Heart right ventricle (tissue), 16 donors: Measurements from ENCODE around the gene DLX5. TPM values are rescaled to one million over a fixed set of nuclear protein-coding genes. Genes with fewer than 3 reads are reported as not detected.

Source experiments
- ATAC-seq, 8 donors: fragments of 200-7000 bp; cut with Tn5 transposase; one replicate each; pipeline ENCODE4 v1.9.1; 2020; ENCODE audit warnings: mild to moderate bottlenecking in 8 of 8, moderate library complexity in 8 of 8, moderate number of reproducible peaks in 1 of 8
- DNase-seq, 2 donors: peaks; one replicate each; pipeline ENCODE4 v3.0.0-alpha.2; 2020
- H3K27ac ChIP-seq, 10 donors: fragments of 200-600 bp; sonication (generic) in 2 of 10; one replicate each; pipeline versions ENCODE4 v1.5.0 to v1.8.0; 2020 to 2022; ENCODE audit warnings: mild to moderate bottlenecking in 3 of 10
- H3K27me3 ChIP-seq, 7 donors: fragments of 200-600 bp; one replicate each; pipeline ENCODE4 v1.8.0; 2021 to 2022; ENCODE audit warnings: mild to moderate bottlenecking in 2 of 7
- H3K36me3 ChIP-seq, 9 donors: fragments of 200-600 bp; sonication (generic) in 1 of 9; one replicate each; pipeline versions ENCODE4 v1.5.0 to v1.8.0; 2020 to 2022; ENCODE audit warnings: mild to moderate bottlenecking in 2 of 9
- H3K4me1 ChIP-seq, 9 donors: fragments of 200-600 bp; sonication (generic) in 1 of 9; one replicate each; pipeline versions ENCODE4 v1.5.0 to v1.8.0; 2020 to 2022; ENCODE audit warnings: mild to moderate bottlenecking in 4 of 9
- H3K4me3 ChIP-seq, 10 donors: fragments of 200-600 bp; sonication (generic) in 2 of 10; one replicate each; pipeline versions ENCODE4 v1.5.0 to v1.8.0; 2020 to 2022; ENCODE audit warnings: mild to moderate bottlenecking in 7 of 10, moderate library complexity in 2 of 10
- H3K9me3 ChIP-seq, 11 donors: fragments of 200-600 bp in 10 of 11; sonication (generic) in 2 of 11; one replicate each; pipeline versions ENCODE4 v1.5.0 to v1.8.0; 2013 to 2022; ENCODE audit warnings: mild to moderate bottlenecking in 2 of 11, control low read depth in 1 of 11, moderate library complexity in 1 of 11
- CTCF ChIP-seq, 9 donors: fragments of 200-600 bp; sonication (generic) in 2 of 9; IDR thresholded peaks; one replicate each; pipeline versions ENCODE4 v1.5.0 to v1.8.0; 2021 to 2022; ENCODE audit warnings: antibody characterized with exemption in 9 of 9, mild to moderate bottlenecking in 5 of 9, moderate library complexity in 1 of 9
- WGBS, 2 donors: extraction: QIAGEN DNeasy Blood & Tissue Kit; methylation state at CpG; one replicate each; pipeline ENCODE4 v1.1.7; 2013; ENCODE audit warnings: inconsistent platforms in 1 of 2; 5-methylcytosine and 5-hydroxymethylcytosine counted together
- intact Hi-C, 10 donors: fragments of 100-400 bp; cut with DNase I; formaldehyde crosslinking; loops; one replicate each; pipeline versions ENCODE4 v1.11.1 to v1.14.2; 2022
- polyA plus RNA-seq, 2 donors: library from polyadenylated mRNA; stranded (reverse); fragments of 200-250 nt; gene quantifications; one replicate each; pipeline ENCODE4 v1.2.3, GENCODE V29; 2013
- total RNA-seq, 10 donors: library from RNA; stranded (reverse); fragmentation: NEBNext Ultra II Directional in 3 of 10; extraction: Animal tissue kit (Norgen Biotek cat#: 25700) in 3 of 10; gene quantifications; one replicate each; pipeline versions ENCODE4 v1.2.1 to v1.2.4, GENCODE V29; 2021 to 2023
- donor health status: Arrhythmogenic right ventricular cardiomyopathy.
- donor health status: ischemic (EF 13 %, LVEDD 7.1; RV severe dilation, severe dysfunction).
- donor health status: healthy with polysubstance abuse.
- donor health status: DM: no; HTN: yes; CAD: no.
- donor health status: DM: no; HTN: no; CAD: no.
- donor health status: ischemic (EF 25% LVEDD 6.9; RV normal size, moderate dysfunction).
- donor health status: ischemic (EF 25% LVEDD 5.7; RV mildly dilated, moderate dysfunction).
- donor health status: healthy.
- donor health status: DM: yes; HTN: yes; CAD: no.
- donor health status: Ischemic cardiomyopathy.
- donor health status: ischemic (EF 35%, LVEDD 5.7; RV mildly dilated, moderate dysfunction).
- donor health status: nonischemic (EF 11% LVEDD 7.7; RV severe dilation, severe dysfunction).
- donor health status: DM: yes; HTN: yes; CAD: no.
- donor health status: PGD.
- donor health status: ischemic (EF 29% LVEDD 5.4; RV normal size, mild dysfunction).
- donor health status: nonischemic (EF 23%, LVEDD 6.1; RV moderate dilation, normal function).

DLX5 gene
- total and polyA plus RNA-seq, 12 donors, result 0.09 TPM; not detected in 11

DNA sequence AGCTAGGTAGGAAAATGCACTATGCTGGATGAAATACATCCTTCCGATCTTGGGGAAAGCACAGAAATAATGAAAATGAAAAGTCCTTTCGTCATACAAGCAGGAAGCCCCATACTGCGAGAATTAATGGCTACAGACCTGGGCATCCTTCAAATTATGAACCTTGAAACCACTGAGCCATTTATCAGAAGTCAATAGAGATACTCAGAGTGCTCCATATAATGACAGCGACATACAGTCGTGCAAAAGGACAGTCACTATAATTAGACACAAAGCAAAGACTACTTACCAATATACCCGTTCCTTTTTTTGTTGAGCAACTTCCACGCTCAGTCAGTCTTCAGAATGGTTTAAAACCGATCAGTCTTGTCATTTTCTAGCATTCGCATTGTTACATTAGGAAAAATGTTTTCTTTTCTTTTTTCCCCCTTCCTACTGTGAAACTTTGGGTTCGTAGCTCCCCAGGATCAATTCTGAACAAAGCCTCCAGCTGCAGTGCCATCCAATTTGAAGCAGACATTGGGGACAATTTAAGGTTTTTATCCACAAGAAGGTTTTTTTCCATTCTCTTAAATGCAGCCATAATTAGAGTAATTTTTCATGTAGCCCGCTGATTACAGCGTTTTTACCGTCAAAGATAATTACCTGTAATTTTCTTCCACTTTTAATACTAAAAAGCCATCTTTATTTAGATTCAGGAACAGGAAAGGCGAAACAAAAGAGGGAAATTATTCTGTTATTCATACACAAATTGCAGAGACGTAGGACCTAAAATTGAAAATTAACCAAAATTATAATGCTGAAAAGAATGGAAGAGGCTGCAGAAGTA lies 12.9 kb downstream of the DLX5 start:
- WGBS, 2 donors, result 10 to 11% methylated on average over 15 of the region's 15 CpGs
- intact Hi-C loops, result no loop called here
- Histone ChIP-seq H3K9me3 (no peaks in the 10 kb centered on the region), H3K4me1 (peaks cover 0 to 12% (median 6%) of the 10 kb centered on the region in 9 donors), H3K4me3 (no peak overlapping the region), H3K27ac (no peak overlapping the region), H3K27me3 (peaks cover 52 to 100% (median 99%) of the 10 kb centered on the region in 7 donors), H3K36me3 (no peaks in the 10 kb centered on the region)
- TF ChIP-seq CTCF (IDR thresholded peaks at IDR 0.05), result no peak
- ATAC-seq, result no peak
- DNase-seq, result no peak

GRCh38 chr7:97011104-97011503 lies 13.5 kb downstream of the DLX5 start:
- intact Hi-C loops, result no loop called here
- H3K4me1 ChIP-seq, result peaks cover 0 to 10% (median 6%) of the 10 kb centered on the region in 9 donors
- ATAC-seq (no peak), DNase-seq (no peak)
- WGBS, 2 donors, result 2 to 4% methylated on average over 1 of the region's 1 CpG
- no peak for TF ChIP-seq CTCF (IDR thresholded peaks at IDR 0.05)
- no peaks in the 10 kb centered on the region for H3K9me3 ChIP-seq
- H3K4me3 ChIP-seq, result no peak overlapping the region
- no peak overlapping the region for H3K27ac ChIP-seq
- H3K36me3 ChIP-seq, result no peaks in the 10 kb centered on the region
- peaks cover 53 to 100% (median 98%) of the 10 kb centered on the region in 7 donors for H3K27me3 ChIP-seq

DNA sequence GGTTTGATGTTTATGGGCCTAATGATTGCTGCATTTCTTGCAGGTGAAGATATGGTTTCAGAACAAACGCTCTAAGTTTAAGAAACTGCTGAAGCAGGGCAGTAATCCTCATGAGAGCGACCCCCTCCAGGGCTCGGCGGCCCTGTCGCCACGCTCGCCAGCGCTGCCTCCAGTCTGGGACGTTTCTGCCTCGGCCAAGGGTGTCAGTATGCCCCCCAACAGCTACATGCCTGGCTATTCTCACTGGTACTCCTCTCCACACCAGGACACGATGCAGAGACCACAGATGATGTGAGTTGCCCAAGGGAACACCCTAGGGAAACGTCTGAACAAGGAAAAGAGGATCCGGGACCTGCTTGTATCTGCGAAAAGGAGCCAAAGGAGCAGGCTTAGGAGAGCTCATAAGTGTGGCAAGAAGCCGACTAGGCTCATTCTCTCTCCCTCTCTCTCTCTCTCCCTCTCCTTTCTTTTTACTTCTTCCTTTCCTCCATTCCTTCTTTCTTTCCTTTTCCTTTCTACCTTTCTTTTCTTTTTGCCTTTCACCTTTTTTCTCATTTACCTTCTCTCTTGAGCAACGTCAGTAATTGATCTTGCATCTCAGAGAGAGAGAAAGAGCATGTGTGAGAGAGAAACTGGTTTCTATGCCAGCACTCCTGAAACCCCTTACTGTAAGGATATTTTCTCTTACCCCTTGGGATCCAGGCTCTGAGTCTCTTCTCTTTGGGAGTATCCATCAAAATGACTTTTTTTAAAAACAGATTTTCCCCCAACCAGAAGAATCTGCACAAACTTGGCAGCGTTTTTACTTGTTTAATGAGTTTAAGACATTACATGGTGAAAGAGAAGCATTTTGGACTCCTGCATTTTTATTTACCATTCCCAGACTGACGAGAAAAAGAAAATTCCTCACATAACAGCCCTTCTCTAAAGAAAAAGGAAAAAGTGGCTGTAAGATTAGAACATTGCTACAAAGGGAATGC lies 14.6 kb downstream of the DLX5 start:
- intact Hi-C loops, result no loop called here
- ATAC-seq (no peak), DNase-seq (no peak)
- Histone ChIP-seq H3K36me3 (no peaks in the 10 kb centered on the region), H3K27ac (no peak overlapping the region), H3K4me1 (peaks cover 5 to 20% (median 12%) of the 10 kb centered on the region in 9 donors), H3K27me3 (peaks cover 47 to 100% (median 100%) of the 10 kb centered on the region in 7 donors), H3K4me3 (no peak overlapping the region), H3K9me3 (no peaks in the 10 kb centered on the region)
- no peak for TF ChIP-seq CTCF (IDR thresholded peaks at IDR 0.05)
- WGBS, 2 donors, result 5 to 10% methylated on average over 18 of the region's 18 CpGs

GRCh38 chr7:97008275-97008917 lies 16.2 kb downstream of the DLX5 start:
- ATAC-seq (no peak), DNase-seq (no peak)
- no peak overlapping the region for H3K4me3 ChIP-seq
- WGBS, 2 donors, result 75 to 77% methylated on average over 3 of the region's 3 CpGs
- no peaks in the 10 kb centered on the region for H3K36me3 ChIP-seq
- peaks cover 54 to 100% (median 100%) of the 10 kb centered on the region in 7 donors for H3K27me3 ChIP-seq
- peaks cover 5 to 30% (median 22%) of the 10 kb centered on the region in 9 donors for H3K4me1 ChIP-seq
- no peaks in the 10 kb centered on the region for H3K9me3 ChIP-seq
- TF ChIP-seq CTCF (IDR thresholded peaks at IDR 0.05), result no peak
- H3K27ac ChIP-seq, result no peak overlapping the region
- intact Hi-C loops, result no loop called here
